Fibroblast of villous mesenchyme (primary cell): ENCODE results near the gene MRPL36. TPM values are rescaled to one million over a fixed set of nuclear protein-coding genes. Genes with fewer than 3 reads are reported as not detected.

Source experiments
- DNase-seq: peaks from one replicate; pipeline ENCODE4 v3.0.0-alpha.2; 2010; ENCODE audit warnings: low read depth
- H3K4me3 ChIP-seq: 2 replicates; pipeline ENCODE4 v1.5.1; 2011; ENCODE audit warnings: low read depth, mild to moderate bottlenecking, low read length
- CTCF ChIP-seq: IDR thresholded peaks from 2 replicates; pipeline ENCODE4 v1.5.1; 2012; ENCODE audit warnings: low read depth, mild to moderate bottlenecking, low read length; ENCODE audit not compliant: insufficient read depth
- total RNA-seq: library from RNA; depleted of rRNA; stranded (reverse); fragments of >200 nt; gene quantifications from 2 replicates; pipeline ENCODE4 v1.2.3, GENCODE V29; 2012

Gene MRPL36
- total RNA-seq, 1 donor: 49.7 TPM

GRCh38 chr5:1796371-1797102 is 3.1 kb downstream of the MRPL36 start:
- DNase-seq: no peak
- no peak for TF ChIP-seq CTCF

GRCh38 chr5:1795931-1796330 is 3.7 kb downstream of the MRPL36 start:
- no peak for TF ChIP-seq CTCF
- DNase-seq: no peak
- no peak overlapping the region for H3K4me3 ChIP-seq

More at GRCh38 chr5:1796371-1797102, 3.1 kb downstream of the MRPL36 start:
- H3K4me3 ChIP-seq: no peak overlapping the region

GRCh38 chr5:1795506-1795905 is 4.1 kb downstream of the MRPL36 start:
- no peak overlapping the region for H3K4me3 ChIP-seq
- TF ChIP-seq CTCF: no peak
- DNase-seq: no peak

- no peak overlapping the region for H3K4me3 ChIP-seq
- no peak for DNase-seq
- TF ChIP-seq CTCF: no peak
Observed at GRCh38 chr5:1794901-1795290, 4.7 kb downstream of the MRPL36 start.

- no peak for TF ChIP-seq CTCF
- peak; percentile 89 for DNase-seq
Observed at GRCh38 chr5:1793966-1794900, 5.4 kb downstream of the MRPL36 start.

GRCh38 chr5:1793301-1793740 is 6.3 kb downstream of the MRPL36 start:
- H3K4me3 ChIP-seq: no peak overlapping the region
- no peak for TF ChIP-seq CTCF
- DNase-seq: peak; percentile 52

More at GRCh38 chr5:1793966-1794900, 5.4 kb downstream of the MRPL36 start:
- H3K4me3 ChIP-seq: no peak overlapping the region
